ENCODE measurements around the gene MAT2A.
A peak's percentile ranks its signal among the peaks of the same experiment; 100 is the strongest.
"Not testable (repeated sequence)": the region's sequence is repeated elsewhere in the genome, so short reads cannot be mapped to it uniquely, and the experiment has no call there.

The MAT2A gene

DNA sequence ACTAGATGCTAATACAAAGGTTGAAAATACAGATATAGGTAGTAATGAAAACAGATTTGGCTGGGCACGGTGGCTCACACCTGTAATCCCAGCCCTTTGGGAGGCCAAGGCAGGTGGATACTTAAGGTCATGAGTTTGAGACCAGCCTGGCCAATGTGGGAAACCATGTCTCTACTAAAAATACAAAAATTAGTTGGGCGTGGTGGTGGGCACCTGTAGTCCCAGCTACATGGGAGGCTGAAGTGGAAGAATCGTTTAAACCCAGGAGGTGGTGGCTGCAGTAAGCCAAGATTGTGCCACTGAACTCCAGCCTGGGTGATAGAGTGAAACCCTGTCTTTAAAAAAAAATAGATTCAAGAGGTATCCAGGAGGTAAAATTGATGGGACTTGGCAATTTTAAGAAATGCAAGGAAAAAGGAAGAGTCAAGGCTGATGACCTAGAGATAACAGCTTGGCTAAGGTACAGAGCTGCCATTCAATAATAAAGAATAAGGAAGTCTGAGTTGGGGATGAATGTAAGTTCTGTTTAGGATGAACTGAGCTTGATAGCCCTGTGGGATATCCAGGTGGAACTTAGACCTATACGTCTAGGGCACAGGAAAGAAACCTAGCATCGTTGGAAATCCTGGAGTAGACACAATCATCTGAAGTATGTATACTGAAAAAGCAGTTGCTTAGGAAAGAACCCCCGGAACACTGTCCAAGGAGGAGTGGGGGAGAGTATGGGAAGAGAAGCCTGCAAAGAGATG, 9.1 kb downstream of the MAT2A start:
- DNase-seq (ENCODE audit: low spot score): no peak

DNA sequence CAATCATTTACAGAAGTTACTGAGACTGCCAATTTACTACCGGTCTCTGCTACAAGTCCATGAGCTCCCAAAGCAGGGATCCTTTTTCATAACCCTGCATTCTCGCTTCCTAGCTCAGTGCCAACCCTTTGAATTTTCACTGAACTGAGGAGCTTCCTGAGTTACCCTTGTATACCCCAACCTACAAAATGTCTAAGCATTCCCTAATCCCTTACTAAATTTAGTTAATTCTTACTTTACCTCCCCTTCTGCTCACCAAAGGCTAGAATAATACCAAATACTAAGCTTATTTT, 9.6 kb downstream of the MAT2A start:
- DNase-seq (ENCODE audit: low spot score): no peak

GRCh38 chr2:85549095-85549494, 10.1 kb downstream of the MAT2A start:
- DNase-seq (ENCODE audit: low spot score): no peak

DNA sequence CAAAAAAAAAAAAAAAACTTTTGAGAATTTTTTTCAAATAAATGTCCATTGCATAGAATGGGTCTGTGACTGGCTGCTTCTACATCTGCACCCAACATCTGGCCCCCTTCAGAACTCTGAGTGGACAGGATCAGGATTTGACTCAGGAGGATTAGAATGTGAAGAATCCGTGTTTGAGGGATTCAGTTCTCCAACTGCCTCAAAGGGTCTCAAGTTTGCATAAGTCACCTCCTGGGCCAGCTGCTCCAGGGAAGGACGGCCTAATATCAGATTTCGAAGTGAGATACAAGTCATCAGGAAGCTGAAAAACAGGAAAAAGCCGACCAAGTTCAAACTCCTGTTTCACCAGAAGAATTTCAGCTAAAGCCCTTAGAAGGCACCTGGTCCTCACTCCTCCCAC, 10.9 kb downstream of the MAT2A start:
- DNase-seq (ENCODE audit: low spot score): peak; percentile 81

DNA sequence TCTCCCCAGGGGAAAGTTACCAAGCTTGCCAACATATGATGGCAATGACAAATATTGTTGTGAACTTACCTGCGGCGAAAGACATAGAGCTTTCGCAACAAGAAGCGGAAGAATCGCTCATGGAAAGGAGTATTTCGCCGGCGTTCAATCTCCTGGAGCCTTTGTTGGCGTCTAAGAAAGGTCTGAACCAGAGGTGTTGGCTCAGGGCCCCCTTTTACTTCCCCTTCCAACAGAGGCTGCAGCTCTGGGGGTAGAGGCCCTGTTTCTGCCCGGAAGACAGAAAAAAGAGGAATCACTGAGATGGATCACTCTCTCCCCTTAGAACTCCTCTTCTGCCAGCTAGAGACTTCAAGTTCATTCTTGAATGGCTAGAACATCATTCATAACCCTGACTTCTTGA, 11.5 kb downstream of the MAT2A start:
- no peak for DNase-seq (ENCODE audit: low spot score)

- DNase-seq (ENCODE audit: low spot score): peak; percentile 72
Observed at GRCh38 chr2:85551698-85552678, 13.0 kb downstream of the MAT2A start.

GRCh38 chr2:85553184-85553583, 14.2 kb downstream of the MAT2A start:
- DNase-seq (ENCODE audit: low spot score): no peak

GRCh38 chr2:85554980-85555612, 16.1 kb downstream of the MAT2A start:
- no peak for DNase-seq (ENCODE audit: low spot score)

DNA sequence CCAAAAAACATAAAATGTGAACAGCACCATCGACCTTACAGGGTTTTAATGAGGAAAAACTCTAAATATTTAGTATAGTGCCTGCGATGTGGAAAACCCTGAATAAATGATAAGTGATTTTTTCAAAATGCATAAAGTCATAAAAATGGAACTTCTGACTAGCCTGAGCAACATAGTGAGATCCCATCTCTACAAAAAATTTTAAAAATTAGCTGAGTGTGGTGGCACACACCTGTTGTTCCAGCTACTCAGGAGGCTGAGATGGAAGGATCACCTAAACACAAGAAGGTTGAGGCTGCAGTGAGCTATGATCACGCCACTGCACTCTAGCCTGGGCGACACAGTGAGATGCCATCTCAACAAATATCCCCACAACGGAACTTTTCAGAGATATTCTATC, 18.2 kb downstream of the MAT2A start:
- no peak for DNase-seq (ENCODE audit: low spot score)

- DNase-seq (ENCODE audit: low spot score): no peak
Observed at GRCh38 chr2:85558160-85558559, 19.2 kb downstream of the MAT2A start.

- DNase-seq (ENCODE audit: low spot score): not testable (repeated sequence)
Observed at GRCh38 chr2:85560403-85560726, 21.4 kb downstream of the MAT2A start.

- no peak for DNase-seq (ENCODE audit: low spot score)
Observed at GRCh38 chr2:85560812-85561279, 21.9 kb downstream of the MAT2A start.

- DNase-seq (ENCODE audit: low spot score): peak; percentile 96
Observed at GRCh38 chr2:85561280-85562212, 22.6 kb downstream of the MAT2A start, which contains the start of gene GGCX. Gene GGCX (minus strand): TSS chr2:85561493. CDS start chr2:85561428, 65 bp downstream.

- no peak for DNase-seq (ENCODE audit: low spot score)
Observed at GRCh38 chr2:85564144-85564563, 25.2 kb downstream of the MAT2A start.

DNA sequence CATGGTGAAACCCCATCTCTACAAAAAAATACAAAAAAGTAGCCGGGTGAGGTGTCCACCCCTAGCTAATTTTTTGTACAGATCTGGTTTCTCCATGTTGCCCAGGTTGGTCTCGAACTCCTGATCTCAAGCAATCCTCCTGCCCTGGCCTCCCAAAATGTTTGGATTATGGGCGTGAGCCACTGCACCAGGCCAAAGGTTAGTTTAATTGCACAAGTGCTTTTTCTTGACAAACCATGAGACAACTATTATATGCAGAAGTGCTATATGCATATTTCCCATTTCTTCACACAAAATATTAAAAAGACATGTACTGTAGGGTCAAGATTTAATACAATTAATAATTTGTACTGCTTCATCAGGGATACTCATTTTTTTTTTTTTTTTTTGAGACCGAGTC, 27.3 kb downstream of the MAT2A start:
- no peak for DNase-seq (ENCODE audit: low spot score)

- DNase-seq (ENCODE audit: low spot score): no peak
Observed at GRCh38 chr2:85575739-85576138, 36.8 kb downstream of the MAT2A start.

DNA sequence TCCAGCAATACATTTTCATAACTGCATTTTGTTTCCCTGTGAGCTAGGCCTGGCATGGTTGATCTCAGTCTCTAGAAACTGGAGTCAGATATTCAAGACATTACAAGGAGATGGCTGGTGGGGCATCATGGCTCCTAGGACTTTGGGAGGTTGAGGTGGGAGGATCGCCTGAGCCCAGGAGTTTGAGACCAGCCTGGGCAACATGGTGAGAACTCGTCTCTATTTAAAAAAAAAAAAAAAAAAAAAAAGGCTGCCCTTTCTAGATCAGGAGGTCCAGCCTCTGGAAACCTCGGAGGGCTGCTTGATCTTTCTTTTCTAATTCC, 38.1 kb downstream of the MAT2A start:
- DNase-seq (ENCODE audit: low spot score): no peak

DNA sequence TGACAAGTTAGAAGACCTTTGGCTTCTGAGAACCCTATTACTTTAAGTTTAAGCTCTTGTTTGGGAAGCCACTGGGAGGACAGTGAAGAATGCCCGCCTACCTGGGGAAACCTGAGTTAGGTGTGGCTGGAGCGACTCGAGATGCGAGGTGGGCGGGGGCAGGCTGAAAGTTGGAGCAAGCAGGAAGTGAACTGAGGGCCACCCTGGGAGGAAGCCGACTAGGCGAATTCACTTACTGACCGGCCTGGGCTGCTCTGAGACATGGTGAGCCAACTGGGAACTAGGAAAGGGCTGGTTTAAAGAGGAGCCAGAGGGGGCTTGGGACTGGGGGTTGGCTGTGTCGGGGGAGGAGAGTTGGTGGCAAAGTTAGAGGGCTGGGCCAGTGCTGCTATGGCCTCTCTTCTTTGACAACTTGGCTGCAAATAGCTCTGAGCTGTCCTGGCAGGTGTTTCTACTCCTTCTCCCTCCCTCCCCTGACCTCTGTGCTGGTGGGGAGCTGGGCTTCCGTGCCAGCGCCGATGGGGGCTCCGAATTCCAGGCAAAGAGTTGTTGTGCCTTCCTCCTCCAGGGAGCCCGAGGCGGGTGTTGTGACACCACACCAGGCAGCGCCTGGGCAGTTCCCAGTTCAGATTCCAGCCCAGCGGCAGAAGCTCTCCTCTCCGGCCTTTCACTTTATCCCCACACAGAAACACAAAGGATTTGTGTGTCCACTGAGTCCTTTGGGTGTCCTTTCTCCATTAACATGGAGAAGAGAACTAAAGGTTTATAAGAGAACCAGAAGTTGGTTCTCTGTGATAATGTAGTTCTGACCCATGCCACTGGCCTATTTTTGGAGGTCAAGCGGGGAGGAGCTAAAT, 38.6 kb downstream of the MAT2A start, which contains the start of gene VAMP8:
VAMP8 (plus strand) TSS at position 201 of the 857 bp plus-strand sequence; CDS start at position 262, 61 bp downstream.
- no peak for DNase-seq (ENCODE audit: low spot score)

- no peak for DNase-seq (ENCODE audit: low spot score)
Observed at GRCh38 chr2:85578243-85579180, 39.5 kb downstream of the MAT2A start.
